Muscle of arm (tissue), 12 donors: ENCODE measurements around the gene NSUN6. TPM values are rescaled to one million over a fixed set of nuclear protein-coding genes. Genes with fewer than 3 reads are reported as not detected.

ENCODE experiments used
- DNase-seq: peaks from one replicate; pipeline ENCODE4 v3.0.0-alpha.2; 2013
- polyA plus RNA-seq, 12 donors: library from polyadenylated mRNA; unstranded; fragments of 120-200 nt; gene quantifications; one replicate each; pipeline ENCODE4 v1.2.1, GENCODE V29; 2013; ENCODE audit not compliant: insufficient read length in 12 of 12

Gene NSUN6
- polyA plus RNA-seq, 12 donors = 8.3 to 33.4 (median 15.3) TPM; not detected in 1

DNA sequence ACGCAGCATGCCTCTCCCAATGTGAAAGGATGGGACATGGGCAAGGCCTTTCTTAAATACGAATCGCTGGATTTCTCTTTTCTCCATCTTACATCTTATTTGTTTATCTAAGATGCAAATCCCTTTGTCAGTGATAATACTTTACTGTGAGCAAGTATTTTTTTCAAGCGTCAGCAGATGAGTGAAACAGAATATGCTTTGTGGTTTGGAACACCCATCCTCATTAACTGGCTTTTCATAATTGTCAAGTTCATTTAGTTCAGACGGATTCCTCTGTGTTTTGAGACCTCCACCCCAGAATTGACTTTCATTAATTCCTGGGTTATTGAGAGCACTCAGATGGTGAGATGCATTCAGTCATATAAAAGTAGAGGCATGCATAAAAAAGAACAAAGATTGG lies 149.8 kb downstream of the NSUN6 start:
- DNase-seq = no peak

DNA sequence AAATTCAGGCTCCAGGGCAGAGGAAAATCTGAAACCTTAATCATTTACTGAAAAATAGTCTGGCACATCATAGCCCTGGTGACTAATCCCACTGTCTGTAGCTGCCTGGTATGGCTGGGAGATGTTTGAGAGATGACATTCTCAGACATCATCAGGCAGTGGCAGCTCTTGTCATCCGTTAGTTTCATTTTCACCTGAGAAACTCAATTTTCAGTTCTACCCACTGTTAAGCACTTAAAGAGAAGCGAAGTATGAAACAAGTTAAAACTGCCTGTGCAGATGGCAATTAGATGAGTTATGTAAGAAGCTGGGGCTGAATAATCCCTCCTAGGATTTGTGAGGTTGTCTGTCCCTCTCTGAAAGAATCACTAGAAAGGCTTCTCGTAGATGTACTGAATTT lies 150.2 kb downstream of the NSUN6 start:
- no peak for DNase-seq

DNA sequence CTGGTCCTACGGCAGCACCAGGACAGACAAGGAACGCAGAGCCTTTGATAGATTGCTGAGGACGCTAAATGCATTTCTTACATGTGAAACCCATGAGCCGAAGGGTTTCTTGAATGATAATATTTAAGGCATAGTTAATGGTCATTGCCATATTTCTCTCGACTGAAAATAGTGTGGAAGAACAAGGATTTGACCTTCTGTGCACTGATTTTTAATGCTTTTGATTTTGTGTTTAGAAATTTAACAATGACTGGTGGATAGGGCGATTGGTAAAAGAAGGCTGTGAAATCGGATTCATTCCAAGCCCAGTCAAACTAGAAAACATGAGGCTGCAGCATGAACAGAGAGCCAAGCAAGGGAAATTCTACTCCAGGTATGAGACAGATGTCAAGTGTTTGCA lies 150.8 kb downstream of the NSUN6 start:
- no peak for DNase-seq

DNA sequence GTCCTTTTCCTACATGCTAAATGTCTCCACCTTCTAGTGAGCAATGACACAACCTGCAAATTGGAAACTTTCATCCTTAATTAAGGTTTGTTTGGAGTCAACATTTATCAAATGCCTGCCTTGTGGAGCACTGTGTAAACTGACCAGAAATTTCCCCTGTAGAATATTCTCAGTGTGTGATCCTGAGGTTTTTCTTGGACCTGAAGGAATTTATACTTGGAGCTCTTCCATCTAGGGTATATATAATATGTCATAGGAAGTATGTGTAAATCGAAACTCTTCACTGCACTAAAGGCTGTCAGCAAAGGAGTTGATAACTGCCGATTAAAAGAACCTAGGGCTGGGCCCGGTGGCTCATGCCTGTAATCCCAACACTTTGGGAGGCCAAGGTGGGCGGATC lies 152.4 kb downstream of the NSUN6 start:
- DNase-seq = no peak

DNA sequence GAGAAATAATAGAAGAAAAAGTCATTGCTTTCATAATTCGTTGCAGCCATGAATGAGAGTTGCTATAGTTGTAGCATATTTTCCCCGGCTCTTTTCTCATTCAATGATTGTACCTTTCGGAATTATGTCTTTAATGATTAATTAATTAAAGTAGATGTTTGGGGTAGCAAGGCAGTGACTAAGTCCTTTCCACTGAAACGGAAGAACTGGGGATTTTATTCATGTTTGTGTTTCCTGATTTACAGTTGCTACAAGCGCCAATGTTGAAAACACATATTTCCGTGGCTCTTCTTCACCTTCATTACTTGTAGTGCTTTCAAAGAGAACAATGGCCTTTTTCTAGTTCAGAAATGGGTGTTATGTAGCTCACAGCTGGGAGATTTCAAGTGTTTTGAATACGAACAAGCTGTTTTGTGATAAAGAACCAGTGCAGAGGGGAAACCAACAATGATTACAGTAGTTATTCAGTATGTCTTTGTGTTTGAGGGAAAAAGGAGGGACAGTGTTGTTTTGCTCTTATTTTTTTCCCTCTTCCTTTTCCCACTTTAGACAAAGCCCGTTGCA lies 153.5 kb downstream of the NSUN6 start:
- DNase-seq = no peak

Other genes starting within 250 kb of the NSUN6 start
- 10 to 100 TPM in 11 of 12 donors, not detected in 1; 20.5 to 33.6 (median 26.1) TPM for gene ARL5B, start 7.8 kb upstream of the NSUN6 start, polyA plus RNA-seq